ENCODE data around the gene SPINK8. TPM values are rescaled to one million over a fixed set of nuclear protein-coding genes. Genes with fewer than 3 reads are reported as not detected.

SPINK8 gene
- total RNA-seq, 1 experiment from 2014 or later: not detected

GRCh38 chr3:48364840-48365239 lies 31.4 kb upstream of the SPINK8 start:
- Histone ChIP-seq H3K79me1 (ENCODE audit: insufficient read depth, low read depth, low read length, poor library complexity, severe bottlenecking) (no peaks in the 10 kb centered on the region), H3K27ac (ENCODE audit: insufficient read length, low read depth, low read length) (no peak overlapping the region), H3K18ac (ENCODE audit: insufficient read length, low read depth, low read length) (no peak overlapping the region), H3K9me3 (ENCODE audit: control insufficient read depth, low read depth, low read length) (no peaks in the 10 kb centered on the region), H3K4me1 (ENCODE audit: insufficient read depth, low read length) (no peaks in the 10 kb centered on the region), H2BK15ac (ENCODE audit: low read depth, low read length) (no peak overlapping the region), H2AK5ac (ENCODE audit: insufficient read length, low read length) (no peak overlapping the region), H4K8ac (replicated peaks; ENCODE audit: insufficient read length, low read depth, low read length) (no peak overlapping the region), H3K79me2 (ENCODE audit: insufficient read depth, low read length) (no peaks in the 10 kb centered on the region), H3K14ac (ENCODE audit: insufficient read depth, low read length) (no peak overlapping the region), H4K20me1 (ENCODE audit: control insufficient read depth, insufficient read depth, insufficient read length) (no peaks in the 10 kb centered on the region), H3K23ac (ENCODE audit: insufficient read length, low read depth, low read length) (no peak overlapping the region), H2BK20ac (ENCODE audit: low read depth, low read length, poor library complexity, severe bottlenecking) (no peak overlapping the region), H2AFZ (ENCODE audit: low read length) (no peak overlapping the region), H4K5ac (ENCODE audit: insufficient read length, low read depth, low read length) (no peak overlapping the region), H3K4ac (ENCODE audit: low read depth, low read length) (no peak overlapping the region), H2BK5ac (ENCODE audit: insufficient read length, low read length) (no peak overlapping the region), H4K91ac (ENCODE audit: insufficient read length, low read depth, low read length) (no peak overlapping the region), H3K9ac (ENCODE audit: extremely low read depth, insufficient read length, low read length) (no peak overlapping the region), H3K56ac (ENCODE audit: insufficient read length, low read depth, low read length) (no peak overlapping the region), H3T11ph (ENCODE audit: low read length) (no peak overlapping the region), H3K23me2 (ENCODE audit: insufficient read length, low read depth, low read length, poor library complexity, severe bottlenecking) (no peaks in the 10 kb centered on the region), H3K27me3 (ENCODE audit: insufficient read depth, low read length) (no peaks in the 10 kb centered on the region), H3K4me2 (ENCODE audit: insufficient read depth, insufficient read length, low read length) (no peak overlapping the region), H2BK120ac (ENCODE audit: low read depth, low read length, poor library complexity, severe bottlenecking) (no peak overlapping the region), H2BK12ac (ENCODE audit: insufficient read length, low read depth, low read length) (no peak overlapping the region)
- peaks cover 18 to 24% of the 10 kb centered on the region in 2 experiments for H3K9me3 Mint-ChIP-seq
- no CpG with 5 or more reads among the region's 1 CpG for WGBS (ENCODE audit: extremely low coverage, insufficient read length, low lambda C conversion rate)
- H3K36me3 Mint-ChIP-seq (ENCODE audit: insufficient read depth in 1 of 3, low read depth in 3 of 3): peaks cover 0 to 11% (median 0%) of the 10 kb centered on the region in 3 experiments; a peak in 2 of 7 replicates
- peaks cover 5% of the 10 kb centered on the region in 2 experiments for H3K4me1 Mint-ChIP-seq
- no peak for DNase-seq
- H3K27ac Mint-ChIP-seq: no peak overlapping the region
- H3K4me3 Mint-ChIP-seq: no peak overlapping the region
- H3K27me3 Mint-ChIP-seq (ENCODE audit: low read depth): peaks cover 6% of the 10 kb centered on the region
- TF ChIP-seq, protein P1, sequence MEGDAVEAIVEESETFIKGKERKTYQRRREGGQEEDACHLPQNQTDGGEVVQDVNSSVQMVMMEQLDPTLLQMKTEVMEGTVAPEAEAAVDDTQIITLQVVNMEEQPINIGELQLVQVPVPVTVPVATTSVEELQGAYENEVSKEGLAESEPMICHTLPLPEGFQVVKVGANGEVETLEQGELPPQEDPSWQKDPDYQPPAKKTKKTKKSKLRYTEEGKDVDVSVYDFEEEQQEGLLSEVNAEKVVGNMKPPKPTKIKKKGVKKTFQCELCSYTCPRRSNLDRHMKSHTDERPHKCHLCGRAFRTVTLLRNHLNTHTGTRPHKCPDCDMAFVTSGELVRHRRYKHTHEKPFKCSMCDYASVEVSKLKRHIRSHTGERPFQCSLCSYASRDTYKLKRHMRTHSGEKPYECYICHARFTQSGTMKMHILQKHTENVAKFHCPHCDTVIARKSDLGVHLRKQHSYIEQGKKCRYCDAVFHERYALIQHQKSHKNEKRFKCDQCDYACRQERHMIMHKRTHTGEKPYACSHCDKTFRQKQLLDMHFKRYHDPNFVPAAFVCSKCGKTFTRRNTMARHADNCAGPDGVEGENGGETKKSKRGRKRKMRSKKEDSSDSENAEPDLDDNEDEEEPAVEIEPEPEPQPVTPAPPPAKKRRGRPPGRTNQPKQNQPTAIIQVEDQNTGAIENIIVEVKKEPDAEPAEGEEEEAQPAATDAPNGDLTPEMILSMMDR (conservative IDR thresholded peaks at IDR 0.05): no peak
